ENCODE measurements around the gene SCLY. TPM values are rescaled to one million over a fixed set of nuclear protein-coding genes. Genes with fewer than 3 reads are reported as not detected.
"Not testable (repeated sequence)": the region's sequence is repeated elsewhere in the genome, so short reads cannot be mapped to it uniquely, and the experiment has no call there.

SCLY gene
- total RNA-seq, 1 experiment from 2014 or later: 69.9 TPM

- Histone ChIP-seq H3K4me3 (ENCODE audit: low read depth, low read length, poor library complexity, severe bottlenecking) (no peak overlapping the region), H3K36me3 (ENCODE audit: insufficient read depth, low read length, poor library complexity, severe bottlenecking) (peaks cover 51% of the 10 kb centered on the region), H3K9me3 (ENCODE audit: low read depth, low read length, poor library complexity, severe bottlenecking) (no peaks in the 10 kb centered on the region), H3K27ac (ENCODE audit: low read depth, low read length, poor library complexity, severe bottlenecking) (no peak overlapping the region), H3K27me3 (replicated peaks; ENCODE audit: insufficient read depth, low read depth, low read length, poor library complexity) (no peaks in the 10 kb centered on the region), H3K4me1 (ENCODE audit: insufficient read depth, low read length, poor library complexity, severe bottlenecking) (peaks cover 4% of the 10 kb centered on the region)
- no TSS peak for BruUV-seq (replicated peaks)
- ChIA-PET POLR2A (ENCODE audit: low non-redundant PET) (no interaction called here), CTCF (no interaction called here)
- DNase-seq (ENCODE audit: low spot score): no peak
- no peak for TF ChIP-seq CTCF (conservative IDR thresholded peaks at IDR 0.05; ENCODE audit: low read depth, low read length)
- TF ChIP-seq EZH2 (IDR thresholded peaks at IDR 0.05; ENCODE audit: borderline replicate concordance, low read depth, low read length, poor library complexity, severe bottlenecking): no peak
- intact Hi-C loops (cut with micrococcal nuclease; ENCODE audit: unreplicated experiment): loop anchor here (10.0 kb wide), 1 partner anchor 210 kb away; the partner anchor contains the start of gene RAMP1
Observed at GRCh38 chr2:238065071-238065846, 4.5 kb downstream of the SCLY start.

GRCh38 chr2:238066218-238066617 lies 5.4 kb downstream of the SCLY start:
- CTCF ChIA-PET: no interaction called here
- POLR2A ChIA-PET (ENCODE audit: low non-redundant PET): no interaction called here
- Histone ChIP-seq H3K9me3 (ENCODE audit: low read depth, low read length, poor library complexity, severe bottlenecking) (no peaks in the 10 kb centered on the region), H3K4me3 (ENCODE audit: low read depth, low read length, poor library complexity, severe bottlenecking) (no peak overlapping the region), H3K4me1 (ENCODE audit: insufficient read depth, low read length, poor library complexity, severe bottlenecking) (peaks cover 4% of the 10 kb centered on the region), H3K27me3 (replicated peaks; ENCODE audit: insufficient read depth, low read depth, low read length, poor library complexity) (no peaks in the 10 kb centered on the region), H3K36me3 (ENCODE audit: insufficient read depth, low read length, poor library complexity, severe bottlenecking) (peaks cover 51% of the 10 kb centered on the region), H3K27ac (ENCODE audit: low read depth, low read length, poor library complexity, severe bottlenecking) (no peak overlapping the region)
- no peak for DNase-seq (ENCODE audit: low spot score)
- no peak for TF ChIP-seq CTCF (conservative IDR thresholded peaks at IDR 0.05; ENCODE audit: low read depth, low read length)
- TF ChIP-seq EZH2 (IDR thresholded peaks at IDR 0.05; ENCODE audit: borderline replicate concordance, low read depth, low read length, poor library complexity, severe bottlenecking): no peak
- no TSS peak for BruUV-seq (replicated peaks)
- intact Hi-C loops (cut with micrococcal nuclease; ENCODE audit: unreplicated experiment): loop anchor here (10.0 kb wide), 1 partner anchor 211 kb away; the partner anchor contains the start of gene RAMP1

- H3K27me3 ChIP-seq (replicated peaks; ENCODE audit: insufficient read depth, low read depth, low read length, poor library complexity); DNase-seq (ENCODE audit: low spot score); H3K27ac ChIP-seq (ENCODE audit: low read depth, low read length, poor library complexity, severe bottlenecking); H3K9me3 ChIP-seq (ENCODE audit: low read depth, low read length, poor library complexity, severe bottlenecking); BruUV-seq (replicated peaks); H3K4me1 ChIP-seq (ENCODE audit: insufficient read depth, low read length, poor library complexity, severe bottlenecking); CTCF ChIA-PET; H3K4me3 ChIP-seq (ENCODE audit: low read depth, low read length, poor library complexity, severe bottlenecking); POLR2A ChIA-PET (ENCODE audit: low non-redundant PET): not testable (repeated sequence)
- intact Hi-C loops (cut with micrococcal nuclease; ENCODE audit: unreplicated experiment): loop anchor here (10.0 kb wide), 1 partner anchor 212 kb away; the partner anchor contains the start of gene RAMP1
- H3K36me3 ChIP-seq (ENCODE audit: insufficient read depth, low read length, poor library complexity, severe bottlenecking): peaks cover 56% of the 10 kb centered on the region
Observed at GRCh38 chr2:238066718-238067117, 5.9 kb downstream of the SCLY start.

- H3K27me3 ChIP-seq (replicated peaks; ENCODE audit: insufficient read depth, low read depth, low read length, poor library complexity): no peaks in the 10 kb centered on the region
- H3K4me3 ChIP-seq (ENCODE audit: low read depth, low read length, poor library complexity, severe bottlenecking): no peak overlapping the region
- peaks cover 68% of the 10 kb centered on the region for H3K36me3 ChIP-seq (ENCODE audit: insufficient read depth, low read length, poor library complexity, severe bottlenecking)
- BruUV-seq (replicated peaks): no TSS peak
- intact Hi-C loops (cut with micrococcal nuclease; ENCODE audit: unreplicated experiment): loop anchor here (10.0 kb wide), 1 partner anchor 213 kb away; the partner anchor contains the start of gene RAMP1
- no peaks in the 10 kb centered on the region for H3K4me1 ChIP-seq (ENCODE audit: insufficient read depth, low read length, poor library complexity, severe bottlenecking)
- no peak overlapping the region for H3K27ac ChIP-seq (ENCODE audit: low read depth, low read length, poor library complexity, severe bottlenecking)
- ChIA-PET CTCF (no interaction called here), POLR2A (ENCODE audit: low non-redundant PET) (no interaction called here)
- TF ChIP-seq EZH2 (IDR thresholded peaks at IDR 0.05; ENCODE audit: borderline replicate concordance, low read depth, low read length, poor library complexity, severe bottlenecking): no peak
- TF ChIP-seq CTCF (conservative IDR thresholded peaks at IDR 0.05; ENCODE audit: low read depth, low read length): no peak
- H3K9me3 ChIP-seq (ENCODE audit: low read depth, low read length, poor library complexity, severe bottlenecking): no peaks in the 10 kb centered on the region
- DNase-seq (ENCODE audit: low spot score): no peak
Observed at GRCh38 chr2:238067939-238068338, 7.1 kb downstream of the SCLY start.
